Lower lobe of right lung (tissue), 2 donors: ENCODE results near the gene FOXRED1. TPM values are rescaled to one million over a fixed set of nuclear protein-coding genes. Genes with fewer than 3 reads are reported as not detected.

Experiments
- ATAC-seq, 2 donors: fragments of 200-7000 bp; cut with Tn5 transposase; one replicate each; pipeline ENCODE4 v1.9.1; 2020 to 2022; ENCODE audit warnings: mild to moderate bottlenecking in 2 of 2, moderate library complexity in 2 of 2
- DNase-seq: peaks from one replicate; pipeline ENCODE4 v3.0.0-alpha.2; 2020
- H3K27ac ChIP-seq: fragments of 200-600 bp; one replicate; pipeline ENCODE4 v1.8.0; 2022
- H3K27me3 ChIP-seq: fragments of 200-600 bp; one replicate; pipeline ENCODE4 v1.8.0; 2022; ENCODE audit warnings: low read depth
- H3K36me3 ChIP-seq: fragments of 200-600 bp; one replicate; pipeline ENCODE4 v1.8.0; 2022; ENCODE audit warnings: mild to moderate bottlenecking
- H3K4me1 ChIP-seq: fragments of 200-600 bp; one replicate; pipeline ENCODE4 v1.8.0; 2022
- H3K4me3 ChIP-seq: fragments of 200-600 bp; one replicate; pipeline ENCODE4 v1.8.0; 2022; ENCODE audit warnings: mild to moderate bottlenecking
- H3K9me3 ChIP-seq: fragments of 200-600 bp; one replicate; pipeline ENCODE4 v1.8.0; 2022
- intact Hi-C: fragments of 100-400 bp; cut with DNase I; formaldehyde crosslinking; loops from one replicate; pipeline ENCODE4 v1.11.0; 2022
- total RNA-seq: library from RNA; stranded (reverse); fragmentation: NEBNext Ultra II Directional; extraction: Animal tissue kit (Norgen Biotek cat#: 25700); gene quantifications from one replicate; pipeline ENCODE4 v1.2.1, GENCODE V29; 2021
- TF ChIP-seq, protein P1 (sequence below): fragments of 200-600 bp; IDR thresholded peaks from one replicate; pipeline ENCODE4 v1.8.0; 2022; ENCODE audit warnings: antibody characterized with exemption, mild to moderate bottlenecking
- donor health status: DM: no; HTN: yes; CAD: no; lungs with severe emphysema.

Gene FOXRED1
- total RNA-seq, 1 donor from 2014 or later, result 16.6 TPM

DNA sequence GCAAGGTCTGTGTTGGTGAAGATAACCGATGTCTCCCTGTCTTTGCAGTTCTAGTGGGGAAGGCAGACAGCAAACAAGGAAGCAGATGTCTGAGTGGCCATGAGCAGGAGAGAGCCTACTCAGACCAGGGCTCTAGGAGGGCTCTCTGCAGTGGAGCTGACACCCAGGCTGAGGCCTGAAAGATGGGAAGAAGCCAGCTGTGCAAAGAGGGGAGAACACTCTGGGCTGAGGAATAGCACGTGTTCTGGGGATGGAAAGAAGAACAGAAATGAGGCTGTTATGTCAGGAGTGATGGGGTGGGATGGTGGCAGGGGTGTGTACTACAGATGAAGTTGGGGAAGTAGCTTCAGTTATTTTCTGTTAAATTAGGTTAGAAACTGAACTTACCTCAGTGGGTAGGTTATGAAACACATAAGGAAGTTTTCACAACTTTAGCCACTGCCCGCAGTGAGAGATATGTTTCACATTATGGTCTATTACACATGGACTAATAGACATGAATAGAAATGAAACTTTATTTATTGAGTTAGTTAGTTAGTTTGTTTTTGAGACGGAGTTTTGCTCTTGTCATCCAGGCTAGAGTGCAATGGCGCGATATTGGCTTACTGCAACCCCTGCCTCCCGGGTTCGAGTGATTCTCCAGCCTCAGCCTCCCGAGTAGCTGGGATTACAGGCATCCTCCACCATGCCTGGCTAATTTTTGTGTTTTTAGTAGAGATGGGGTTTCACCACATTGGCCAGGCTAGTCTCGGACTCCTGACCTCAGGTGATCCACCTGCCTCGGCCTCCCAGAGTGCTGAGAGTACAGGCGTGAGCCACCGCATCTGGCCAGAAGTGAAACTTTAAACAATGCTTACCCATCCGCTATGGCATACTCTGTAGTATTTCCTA lies 42.7 kb downstream of the FOXRED1 start:
- intact Hi-C loops, result no loop called here
- no peak overlapping the region for H3K4me3 ChIP-seq
- H3K4me1 ChIP-seq, result peaks cover 24% of the 10 kb centered on the region
- DNase-seq (no peak), ATAC-seq (peak; percentile 49 to 71)
- peak overlapping the region; percentile 60 for H3K27ac ChIP-seq
- no peaks in the 10 kb centered on the region for H3K27me3 ChIP-seq
- no peaks in the 10 kb centered on the region for H3K9me3 ChIP-seq
- TF ChIP-seq, protein P1, sequence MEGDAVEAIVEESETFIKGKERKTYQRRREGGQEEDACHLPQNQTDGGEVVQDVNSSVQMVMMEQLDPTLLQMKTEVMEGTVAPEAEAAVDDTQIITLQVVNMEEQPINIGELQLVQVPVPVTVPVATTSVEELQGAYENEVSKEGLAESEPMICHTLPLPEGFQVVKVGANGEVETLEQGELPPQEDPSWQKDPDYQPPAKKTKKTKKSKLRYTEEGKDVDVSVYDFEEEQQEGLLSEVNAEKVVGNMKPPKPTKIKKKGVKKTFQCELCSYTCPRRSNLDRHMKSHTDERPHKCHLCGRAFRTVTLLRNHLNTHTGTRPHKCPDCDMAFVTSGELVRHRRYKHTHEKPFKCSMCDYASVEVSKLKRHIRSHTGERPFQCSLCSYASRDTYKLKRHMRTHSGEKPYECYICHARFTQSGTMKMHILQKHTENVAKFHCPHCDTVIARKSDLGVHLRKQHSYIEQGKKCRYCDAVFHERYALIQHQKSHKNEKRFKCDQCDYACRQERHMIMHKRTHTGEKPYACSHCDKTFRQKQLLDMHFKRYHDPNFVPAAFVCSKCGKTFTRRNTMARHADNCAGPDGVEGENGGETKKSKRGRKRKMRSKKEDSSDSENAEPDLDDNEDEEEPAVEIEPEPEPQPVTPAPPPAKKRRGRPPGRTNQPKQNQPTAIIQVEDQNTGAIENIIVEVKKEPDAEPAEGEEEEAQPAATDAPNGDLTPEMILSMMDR, result no peak
- peaks cover 45% of the 10 kb centered on the region for H3K36me3 ChIP-seq

DNA sequence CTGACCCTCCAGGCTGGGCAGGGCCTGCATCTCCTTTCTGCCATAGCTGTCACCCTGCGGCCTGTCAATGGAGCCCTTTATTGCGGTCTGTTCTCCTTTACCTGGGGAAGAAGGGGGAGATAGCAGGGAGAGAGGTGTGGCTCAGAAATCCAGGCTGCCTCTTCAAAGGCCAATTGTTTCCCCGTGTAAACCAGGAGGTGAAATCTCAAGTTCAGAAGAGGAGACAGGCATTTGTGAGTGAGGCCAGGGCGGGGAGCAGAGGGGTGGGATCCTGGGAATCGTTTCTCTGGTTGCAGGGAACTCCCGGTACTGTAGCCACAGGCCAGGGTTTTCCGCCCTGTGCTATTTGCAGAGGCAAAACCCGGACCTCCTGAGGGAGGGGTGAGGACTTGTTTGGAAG lies 44.0 kb downstream of the FOXRED1 start:
- no peak overlapping the region for H3K4me3 ChIP-seq
- ATAC-seq, result no peak
- TF ChIP-seq, protein P1, result no peak
- peak; percentile 11 for DNase-seq
- no peak overlapping the region for H3K27ac ChIP-seq
- intact Hi-C loops, result no loop called here
- no peaks in the 10 kb centered on the region for H3K27me3 ChIP-seq
- peaks cover 33% of the 10 kb centered on the region for H3K4me1 ChIP-seq
- no peaks in the 10 kb centered on the region for H3K9me3 ChIP-seq
- peaks cover 36% of the 10 kb centered on the region for H3K36me3 ChIP-seq

DNA sequence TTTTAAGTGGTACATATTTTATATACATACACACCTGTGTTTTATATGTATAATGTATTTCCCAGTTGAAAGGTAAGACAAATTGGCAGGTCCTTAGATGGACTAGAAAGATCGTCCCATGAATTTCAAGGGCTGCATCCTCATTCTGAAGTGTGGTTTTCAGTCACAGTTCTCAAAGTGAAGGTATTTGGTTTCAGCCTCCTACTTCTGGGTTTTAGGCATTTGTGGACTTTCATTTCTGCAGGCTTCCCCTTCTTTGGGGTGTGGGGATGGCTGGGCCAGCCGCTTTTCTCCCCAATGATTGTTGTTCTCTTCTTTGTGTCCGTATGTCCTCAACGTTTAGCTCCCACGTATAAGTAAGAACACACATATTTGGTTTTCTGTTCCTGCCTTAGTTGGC lies 44.9 kb downstream of the FOXRED1 start:
- Histone ChIP-seq H3K9me3 (no peaks in the 10 kb centered on the region), H3K4me3 (no peak overlapping the region), H3K36me3 (peaks cover 27% of the 10 kb centered on the region), H3K4me1 (peaks cover 42% of the 10 kb centered on the region), H3K27ac (no peak overlapping the region), H3K27me3 (no peaks in the 10 kb centered on the region)
- intact Hi-C loops, result no loop called here
- DNase-seq (no peak), ATAC-seq (no peak)
- TF ChIP-seq, protein P1, result no peak

DNA sequence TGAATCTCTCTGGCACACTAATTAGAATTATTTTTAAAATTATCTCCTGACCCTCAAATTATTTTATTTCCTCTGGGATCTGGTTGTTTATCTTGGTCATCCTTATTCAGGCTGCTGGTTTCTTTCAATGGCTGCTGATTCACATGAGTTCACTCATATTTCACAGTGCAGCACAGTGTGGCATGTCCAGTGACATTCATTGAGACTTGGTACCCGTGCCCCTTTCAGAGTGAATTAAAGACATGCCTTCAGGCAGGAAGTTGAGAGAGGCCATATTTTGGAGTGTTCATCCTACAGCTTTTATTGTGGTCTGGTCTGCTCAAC lies 48.4 kb downstream of the FOXRED1 start:
- peaks cover 11% of the 10 kb centered on the region for H3K36me3 ChIP-seq
- ATAC-seq (no peak), DNase-seq (no peak)
- peak overlapping the region; percentile 75 for H3K27ac ChIP-seq
- peaks cover 27% of the 10 kb centered on the region for H3K4me1 ChIP-seq
- TF ChIP-seq, protein P1, result no peak
- no peaks in the 10 kb centered on the region for H3K9me3 ChIP-seq
- no peaks in the 10 kb centered on the region for H3K27me3 ChIP-seq
- intact Hi-C loops, result no loop called here
- no peak overlapping the region for H3K4me3 ChIP-seq

DNA sequence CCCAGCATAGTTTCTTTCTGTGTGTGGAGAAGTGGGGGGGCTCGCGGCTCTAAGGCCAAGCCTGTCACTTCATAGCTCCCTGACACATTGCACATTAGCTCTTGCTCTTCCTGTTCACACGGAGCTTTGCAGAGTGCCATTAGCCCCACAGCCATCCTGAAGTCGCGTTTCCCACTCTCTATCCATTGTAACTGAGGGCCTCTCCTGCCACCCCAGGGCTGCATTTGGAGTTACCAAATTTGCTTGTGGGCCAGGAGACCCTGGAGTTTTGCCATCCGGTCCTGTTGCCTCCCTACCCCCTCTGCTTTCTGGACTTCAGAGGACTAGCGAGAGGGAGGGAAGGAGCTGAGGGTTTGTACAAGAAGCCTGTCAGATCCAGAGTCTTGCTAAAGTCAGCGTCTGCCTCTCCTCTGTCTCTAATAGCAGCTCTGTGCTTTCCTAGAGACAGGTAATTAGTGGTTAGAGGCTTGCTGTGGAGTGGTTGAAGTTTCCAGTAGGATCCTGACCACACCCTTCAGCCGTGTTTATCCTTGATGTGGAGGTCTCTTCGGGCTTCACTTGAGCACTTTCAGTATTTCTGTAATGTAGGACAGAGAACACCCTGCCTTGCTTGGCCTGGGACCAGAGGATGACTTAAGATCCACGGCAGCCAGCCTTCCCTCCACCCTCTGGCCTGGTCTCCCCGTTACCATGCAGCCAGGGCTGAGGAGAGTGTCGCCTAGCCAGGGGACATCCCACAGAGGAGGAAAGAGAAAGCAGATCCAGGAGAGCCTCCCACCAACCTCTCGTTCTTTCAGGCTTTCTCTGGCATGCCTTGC lies 49.0 kb downstream of the FOXRED1 start:
- Histone ChIP-seq H3K27me3 (no peaks in the 10 kb centered on the region), H3K4me1 (peaks cover 25% of the 10 kb centered on the region), H3K27ac (peak overlapping the region; percentile 75), H3K9me3 (no peaks in the 10 kb centered on the region), H3K4me3 (peak overlapping the region; percentile 20), H3K36me3 (peaks cover 6% of the 10 kb centered on the region)
- ATAC-seq (peak; percentile 87 to 88), DNase-seq (peak; percentile 68)
- TF ChIP-seq, protein P1, result no peak
- intact Hi-C loops, result no loop called here
